ENCODE data around the gene MTG2.

MTG2 gene

DNA sequence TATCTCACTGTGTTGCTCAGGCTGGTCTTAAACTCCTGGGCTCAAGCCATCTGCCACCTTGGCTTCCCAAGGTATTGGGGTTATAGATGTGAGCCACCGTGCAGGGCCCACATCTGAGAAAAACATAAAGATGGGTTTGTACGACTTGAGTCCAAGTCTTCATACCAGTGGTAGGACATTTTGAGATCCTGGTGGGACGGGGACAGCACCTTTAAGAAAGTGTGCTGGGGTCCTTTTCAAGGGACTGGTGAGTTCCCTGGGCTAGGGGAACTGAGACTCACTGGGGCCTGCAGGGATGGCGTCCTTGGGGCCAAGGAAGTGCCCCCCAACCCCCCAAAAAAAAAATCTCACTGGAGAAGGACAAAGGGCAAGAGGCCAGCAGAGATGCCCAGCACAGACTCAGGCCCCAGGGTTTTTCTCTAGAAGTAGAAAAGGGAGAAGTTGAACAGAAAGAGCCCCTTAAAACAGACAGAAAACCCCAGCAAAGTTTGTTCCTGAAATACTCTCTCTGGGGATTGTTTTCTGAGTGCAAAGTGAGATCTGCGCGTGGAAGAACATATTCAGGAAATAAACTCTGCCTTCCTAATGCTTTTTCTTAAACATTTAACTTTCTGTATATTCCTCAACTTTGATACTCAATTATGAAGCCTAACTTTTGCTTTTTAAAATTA, 66.2 kb downstream of the MTG2 start:
- Histone ChIP-seq H3K4me3 (ENCODE audit: low read depth, low read length) (no peak overlapping the region), H3K4me1 (ENCODE audit: control insufficient read depth, insufficient read depth, low read length) (peaks cover 2% of the 10 kb centered on the region; the same call in 1 of the 2 replicates), H3K27ac (ENCODE audit: low read depth, low read length) (no peak overlapping the region), H3K27me3 (ENCODE audit: control insufficient read depth, insufficient read depth, low read length) (no peaks in the 10 kb centered on the region), H3K36me3 (ENCODE audit: control insufficient read depth, insufficient read depth, low read length) (0 out of 2 replicates have a peak, but pooled peaks cover 4% of the 10 kb centered on the region), H3K9me3 (ENCODE audit: control insufficient read depth, insufficient read depth, low read length) (no peaks in the 10 kb centered on the region), H3K9ac (ENCODE audit: low read depth, low read length) (no peak overlapping the region)

DNA sequence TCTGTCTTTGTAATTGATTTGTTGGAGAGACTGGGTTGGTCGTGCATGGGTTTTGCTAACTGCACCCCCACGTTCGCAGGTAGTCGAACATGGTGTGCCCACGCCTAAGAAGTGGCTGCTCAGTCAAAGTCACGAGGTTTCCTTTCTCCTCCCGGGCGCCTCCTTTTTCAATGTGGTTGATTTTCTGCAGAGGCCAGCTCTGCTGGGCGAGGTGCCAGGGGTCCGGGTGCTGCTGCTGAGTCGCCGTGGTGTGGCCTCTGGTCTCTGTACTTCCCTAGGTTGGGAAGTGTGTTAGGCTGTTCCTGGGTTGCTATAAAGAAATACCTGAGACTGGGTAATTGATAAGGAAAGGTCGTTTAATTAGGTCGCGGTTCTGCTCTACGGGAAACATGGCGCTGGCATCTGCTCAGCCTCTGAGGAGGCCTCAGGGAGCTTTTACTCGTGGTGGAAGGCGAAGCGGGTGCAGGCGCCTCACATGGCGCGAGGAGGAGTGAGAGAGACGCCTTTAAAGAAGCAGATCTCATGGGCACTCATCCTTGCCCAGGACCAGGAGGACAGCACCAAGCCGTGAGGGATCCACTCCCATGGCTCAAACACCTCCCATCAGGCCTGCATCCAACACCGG, 69.6 kb downstream of the MTG2 start:
- Histone ChIP-seq H3K27me3 (ENCODE audit: control insufficient read depth, insufficient read depth, low read length) (no peaks in the 10 kb centered on the region), H3K36me3 (ENCODE audit: control insufficient read depth, insufficient read depth, low read length) (peaks cover 13% of the 10 kb centered on the region; the same call in 1 of the 2 replicates), H3K4me1 (ENCODE audit: control insufficient read depth, insufficient read depth, low read length) (peaks cover 4% of the 10 kb centered on the region; the same call in 1 of the 2 replicates), H3K27ac (ENCODE audit: low read depth, low read length) (no peak overlapping the region), H3K4me3 (ENCODE audit: low read depth, low read length) (no peak overlapping the region), H3K9me3 (ENCODE audit: control insufficient read depth, insufficient read depth, low read length) (no peaks in the 10 kb centered on the region), H3K9ac (ENCODE audit: low read depth, low read length) (no peak overlapping the region)

All from HUES48 (cell line).